GM18868 (cell line): Measurements from ENCODE around the gene PEAK3.

Experiments
- ATAC-seq: cut with Tn5 transposase; IDR thresholded peaks from one replicate; pipeline ENCODE4 v1.9.1; 2021; ENCODE audit warnings: mild to moderate bottlenecking, moderate library complexity; ENCODE audit not compliant: unreplicated experiment

PEAK3 gene

GRCh38 chr19:2282062-2282861 lies at the start of gene PEAK3:
Gene PEAK3, minus strand, starts transcription at chr19:2282175. Its CDS starts 1,244 bp downstream, at chr19:2280931.
- ATAC-seq, result no peak

GRCh38 chr19:2330632-2331284 lies 48.8 kb upstream of the PEAK3 start:
- ATAC-seq, result no peak

- no peak for ATAC-seq
Observed at GRCh38 chr19:2330255-2330631, 48.3 kb upstream of the PEAK3 start.

GRCh38 chr19:2329501-2329916 lies 47.5 kb upstream of the PEAK3 start:
- no peak for ATAC-seq

GRCh38 chr19:2329149-2329478 lies 47.1 kb upstream of the PEAK3 start:
- ATAC-seq, result no peak

GRCh38 chr19:2328401-2329148 lies 46.6 kb upstream of the PEAK3 start, which contains the start of the genes LSM7 and SPPL2B:
Gene LSM7, minus strand, starts transcription at chr19:2328586. Its CDS starts 20 bp downstream, at chr19:2328566.
Gene SPPL2B, plus strand, starts transcription at chr19:2328684. Its CDS starts 26 bp downstream, at chr19:2328710.
- peak; percentile 65 for ATAC-seq

GRCh38 chr19:2327773-2328400 lies 45.9 kb upstream of the PEAK3 start:
- no peak for ATAC-seq

- ATAC-seq, result no peak
Observed at GRCh38 chr19:2326699-2327360, 44.9 kb upstream of the PEAK3 start.

GRCh38 chr19:2325281-2326046 lies 43.5 kb upstream of the PEAK3 start:
- ATAC-seq, result no peak

GRCh38 chr19:2324220-2324948 lies 42.4 kb upstream of the PEAK3 start:
- no peak for ATAC-seq

- ATAC-seq, result no peak
Observed at GRCh38 chr19:2323707-2324106, 41.7 kb upstream of the PEAK3 start.

GRCh38 chr19:2321565-2322283 lies 39.7 kb upstream of the PEAK3 start:
- no peak for ATAC-seq

- ATAC-seq, result no peak
Observed at GRCh38 chr19:2320939-2321338, 39.0 kb upstream of the PEAK3 start.

- ATAC-seq, result no peak
Observed at GRCh38 chr19:2320049-2320448, 38.1 kb upstream of the PEAK3 start.

- ATAC-seq, result no peak
Observed at GRCh38 chr19:2319551-2319950, 37.6 kb upstream of the PEAK3 start.

- ATAC-seq, result no peak
Observed at GRCh38 chr19:2318923-2319322, 36.9 kb upstream of the PEAK3 start.

GRCh38 chr19:2317756-2318155 lies 35.8 kb upstream of the PEAK3 start:
- ATAC-seq, result no peak

- ATAC-seq, result no peak
Observed at GRCh38 chr19:2317300-2317699, 35.3 kb upstream of the PEAK3 start.
